ENCODE measurements around the gene LRRC9.
"Not testable (repeated sequence)": the region's sequence is repeated elsewhere in the genome, so short reads cannot be mapped to it uniquely, and the experiment has no call there.

The LRRC9 gene

GRCh38 chr14:60079723-60080122 is 159.8 kb downstream of the LRRC9 start:
- DNase-seq = no peak

- DNase-seq = no peak
Observed at GRCh38 chr14:60085085-60085484, 165.1 kb downstream of the LRRC9 start.

GRCh38 chr14:60085693-60086092 is 165.7 kb downstream of the LRRC9 start:
- DNase-seq = no peak

GRCh38 chr14:60087668-60088067 is 167.7 kb downstream of the LRRC9 start:
- no peak for DNase-seq

- no peak for DNase-seq
Observed at GRCh38 chr14:60089221-60089620, 169.3 kb downstream of the LRRC9 start.

GRCh38 chr14:60090864-60091519 is 171.0 kb downstream of the LRRC9 start:
- DNase-seq = peak; percentile 20 to 27

GRCh38 chr14:60091550-60092525 is 171.9 kb downstream of the LRRC9 start, which contains the start of gene PCNX4:
TSS of gene PCNX4 (plus strand) at chr14:60091923. CDS start at chr14:60107639, 15,716 bp downstream.
- peak; percentile 97 to 98 for DNase-seq

GRCh38 chr14:60092526-60092920 is 172.6 kb downstream of the LRRC9 start:
- DNase-seq = peak; percentile 9 to 26

GRCh38 chr14:60093080-60093479 is 173.1 kb downstream of the LRRC9 start:
- no peak for DNase-seq

GRCh38 chr14:60093606-60094005 is 173.7 kb downstream of the LRRC9 start:
- no peak for DNase-seq

- DNase-seq = no peak
Observed at GRCh38 chr14:60094306-60094897, 174.5 kb downstream of the LRRC9 start.

GRCh38 chr14:60095231-60095630 is 175.3 kb downstream of the LRRC9 start:
- DNase-seq = no peak

- DNase-seq = no peak
Observed at GRCh38 chr14:60095781-60096450, 176.0 kb downstream of the LRRC9 start.

GRCh38 chr14:60097974-60098373 is 178.0 kb downstream of the LRRC9 start:
- no peak for DNase-seq

- DNase-seq = not testable (repeated sequence)
Observed at GRCh38 chr14:60099855-60100254, 179.9 kb downstream of the LRRC9 start.

GRCh38 chr14:60101786-60102185 is 181.8 kb downstream of the LRRC9 start:
- DNase-seq = no peak

GRCh38 chr14:60102389-60102788 is 182.4 kb downstream of the LRRC9 start:
- DNase-seq = no peak

- DNase-seq = no peak
Observed at GRCh38 chr14:60106339-60106738, 186.4 kb downstream of the LRRC9 start.

GRCh38 chr14:60107477-60107876 is 187.5 kb downstream of the LRRC9 start:
- DNase-seq = no peak

GRCh38 chr14:60111732-60112131 is 191.8 kb downstream of the LRRC9 start:
- no peak for DNase-seq

All from SHP77 (cell line).